DND-41 (cell line): ENCODE measurements around the gene JAML.
A peak's percentile ranks its signal among the peaks of the same experiment; 100 is the strongest.

Experiments
- ATAC-seq: fragments of 200-7000 bp; cut with Tn5 transposase; 3 replicates; pipeline ENCODE4 v1.9.1; 2021; ENCODE audit warnings: low read depth; ENCODE audit not compliant: insufficient read depth
- DNase-seq: peaks from one replicate; pipeline ENCODE4 v3.0.0-alpha.2; 2020
- H2AFZ ChIP-seq: 2 replicates; pipeline ENCODE4 v1.6.0; 2012; ENCODE audit warnings: low read depth, low read length
- H3K27ac ChIP-seq: 2 replicates; pipeline ENCODE4 v1.5.1; 2012; ENCODE audit warnings: low read length, inconsistent platforms
- H3K27me3 ChIP-seq: fragments of 200-600 bp; sonication (generic); 2 replicates; pipeline ENCODE4 v1.6.0; 2012; ENCODE audit warnings: low read length, mild to moderate bottlenecking, inconsistent platforms; ENCODE audit not compliant: insufficient read depth, poor library complexity
- H3K36me3 ChIP-seq: 2 replicates; pipeline ENCODE4 v1.5.1; 2012; ENCODE audit warnings: low read length, inconsistent platforms; ENCODE audit not compliant: insufficient read depth
- H3K4me1 ChIP-seq: 2 replicates; pipeline ENCODE4 v1.5.1; 2012; ENCODE audit warnings: mild to moderate bottlenecking, low read length; ENCODE audit not compliant: insufficient read depth
- H3K4me2 ChIP-seq: 2 replicates; pipeline ENCODE4 v1.6.0; 2012; ENCODE audit warnings: mild to moderate bottlenecking, moderate library complexity, low read length, inconsistent platforms; ENCODE audit not compliant: insufficient read depth
- H3K4me3 ChIP-seq, 2 experiments: fragments of 200-600 bp in 1 of 2; shearing (Covaris generic) in 1 of 2; 2 replicates each; pipeline ENCODE4 v1.5.1; 2012 to 2016; ENCODE audit warnings: inconsistent platforms in 2 of 2, low read length in 2 of 2, mild to moderate bottlenecking in 2 of 2, low read depth in 1 of 2, moderate library complexity in 1 of 2
- H3K79me2 ChIP-seq: 2 replicates; pipeline ENCODE4 v1.6.0; 2012; ENCODE audit warnings: low read length, inconsistent platforms; ENCODE audit not compliant: insufficient read depth
- H3K9ac ChIP-seq: 2 replicates; pipeline ENCODE4 v1.6.0; 2012; ENCODE audit warnings: low read depth, mild to moderate bottlenecking, inconsistent platforms, low read length, moderate library complexity
- H3K9me3 ChIP-seq: 2 replicates; pipeline ENCODE4 v1.5.1; 2012; ENCODE audit warnings: low read length, moderate library complexity, mild to moderate bottlenecking, inconsistent platforms; ENCODE audit not compliant: insufficient read depth, severe bottlenecking
- H4K20me1 ChIP-seq: 2 replicates; pipeline ENCODE4 v1.6.0; 2012; ENCODE audit warnings: low read length; ENCODE audit not compliant: insufficient read depth
- CTCF ChIP-seq: IDR thresholded peaks from 2 replicates; pipeline ENCODE4 v1.5.1; 2012; ENCODE audit warnings: borderline replicate concordance, low read length, moderate library complexity, mild to moderate bottlenecking; ENCODE audit not compliant: poor library complexity, severe bottlenecking; ENCODE audit errors: extremely low read depth
- EZH2 ChIP-seq: IDR thresholded peaks from 3 replicates; pipeline ENCODE4 v1.6.1; 2012; ENCODE audit warnings: borderline replicate concordance, low read depth, mild to moderate bottlenecking, moderate library complexity, low read length, inconsistent platforms; ENCODE audit not compliant: severe bottlenecking

Gene JAML

GRCh38 chr11:118263695-118264568 is 39.1 kb upstream of the JAML start, which contains the start of gene MPZL2:
MPZL2 (minus strand) TSS chr11:118264297; CDS start chr11:118264153, 144 bp downstream.
- Histone ChIP-seq H3K27ac (no peak within 1 kb of the TSS), H3K79me2 (no peaks in the 10 kb centered on the region)
- DNase-seq = no peak

GRCh38 chr11:118263112-118263511 is 38.3 kb upstream of the JAML start:
- no peaks in the 10 kb centered on the region for H3K9me3 ChIP-seq
- peaks cover 9% of the 10 kb centered on the region for H3K27me3 ChIP-seq
- no peak overlapping the region for H3K27ac ChIP-seq
- ATAC-seq (no peak), DNase-seq (no peak)
- no peaks in the 10 kb centered on the region for H3K79me2 ChIP-seq
- H3K36me3 ChIP-seq = no peaks in the 10 kb centered on the region
- H3K4me3 ChIP-seq = no peak overlapping the region
- no peak overlapping the region for H2AFZ ChIP-seq
- H4K20me1 ChIP-seq = no peaks in the 10 kb centered on the region
- no peak overlapping the region for H3K9ac ChIP-seq
- no peaks in the 10 kb centered on the region for H3K4me1 ChIP-seq
- TF ChIP-seq CTCF = no peak
- no peak for TF ChIP-seq EZH2
- no peak overlapping the region for H3K4me2 ChIP-seq

More at GRCh38 chr11:118263695-118264568, 39.1 kb upstream of the JAML start, which contains the start of gene MPZL2:
- no peak within 1 kb of the TSS for H3K4me3 ChIP-seq
- H3K9me3 ChIP-seq = no peaks in the 10 kb centered on the region
- no peaks in the 10 kb centered on the region for H4K20me1 ChIP-seq
- peak; percentile 24; the same call in 1 of the 3 replicates for ATAC-seq
- no peak within 1 kb of the TSS for H2AFZ ChIP-seq
- no peak for TF ChIP-seq EZH2
- TF ChIP-seq CTCF = no peak
- H3K4me1 ChIP-seq = no peaks in the 10 kb centered on the region
- H3K4me2 ChIP-seq = no peak within 1 kb of the TSS
- H3K36me3 ChIP-seq = no peaks in the 10 kb centered on the region
- peaks cover 9% of the 10 kb centered on the region for H3K27me3 ChIP-seq
- H3K9ac ChIP-seq = no peak within 1 kb of the TSS

- H3K36me3 ChIP-seq = no peaks in the 10 kb centered on the region
- H3K79me2 ChIP-seq = no peaks in the 10 kb centered on the region
- no peaks in the 10 kb centered on the region for H3K4me1 ChIP-seq
- no peak for TF ChIP-seq EZH2
- peaks cover 2% of the 10 kb centered on the region for H3K27me3 ChIP-seq
- H3K4me2 ChIP-seq = no peak overlapping the region
- H2AFZ ChIP-seq = no peak overlapping the region
- ATAC-seq (no peak), DNase-seq (no peak)
- no peak overlapping the region for H3K9ac ChIP-seq
- H4K20me1 ChIP-seq = no peaks in the 10 kb centered on the region
- H3K27ac ChIP-seq = no peak overlapping the region
- H3K9me3 ChIP-seq = no peaks in the 10 kb centered on the region
- no peak overlapping the region for H3K4me3 ChIP-seq
These were observed 35.5 kb upstream of the JAML start for GRCh38 chr11:118260353-118260752.

GRCh38 chr11:118259138-118259537 is 34.3 kb upstream of the JAML start:
- no peaks in the 10 kb centered on the region for H3K27me3 ChIP-seq
- no peaks in the 10 kb centered on the region for H3K36me3 ChIP-seq
- no peak overlapping the region for H3K27ac ChIP-seq
- H3K9me3 ChIP-seq = no peaks in the 10 kb centered on the region
- no peaks in the 10 kb centered on the region for H3K79me2 ChIP-seq
- no peak for ATAC-seq
- no peaks in the 10 kb centered on the region for H3K4me1 ChIP-seq
- H4K20me1 ChIP-seq = no peaks in the 10 kb centered on the region
- H3K4me2 ChIP-seq = no peak overlapping the region
- DNase-seq = no peak
- H3K9ac ChIP-seq = no peak overlapping the region
- H2AFZ ChIP-seq = no peak overlapping the region
- H3K4me3 ChIP-seq = no peak overlapping the region
- no peak for TF ChIP-seq EZH2
- TF ChIP-seq CTCF = no peak
